GM19467 (cell line): ENCODE results near the gene KLHL7.
"Not testable (repeated sequence)": the region's sequence is repeated elsewhere in the genome, so short reads cannot be mapped to it uniquely, and the experiment has no call there.

Experiments
- ATAC-seq: cut with Tn5 transposase; IDR thresholded peaks from one replicate; pipeline ENCODE4 v1.9.1; 2021; ENCODE audit warnings: mild to moderate bottlenecking, moderate library complexity; ENCODE audit not compliant: unreplicated experiment

KLHL7 gene

GRCh38 chr7:23168111-23168885, 62.7 kb downstream of the KLHL7 start:
- ATAC-seq = no peak

- no peak for ATAC-seq
Observed at GRCh38 chr7:23175938-23176337, 70.4 kb downstream of the KLHL7 start.

- peak; percentile 97 for ATAC-seq
Observed at GRCh38 chr7:23181684-23182553, 76.3 kb downstream of the KLHL7 start, which contains the start of gene NUP42. Gene NUP42 (plus strand): TSS chr7:23182048. CDS start chr7:23182086, 38 bp downstream.

GRCh38 chr7:23183279-23184012, 77.9 kb downstream of the KLHL7 start:
- no peak for ATAC-seq

GRCh38 chr7:23184291-23184690, 78.7 kb downstream of the KLHL7 start:
- no peak for ATAC-seq

- ATAC-seq = no peak
Observed at GRCh38 chr7:23184709-23185359, 79.2 kb downstream of the KLHL7 start.

GRCh38 chr7:23185980-23186379, 80.4 kb downstream of the KLHL7 start:
- no peak for ATAC-seq

- no peak for ATAC-seq
Observed at GRCh38 chr7:23191022-23191421, 85.4 kb downstream of the KLHL7 start.

- not testable (repeated sequence) for ATAC-seq
Observed at GRCh38 chr7:23193650-23194227, 88.2 kb downstream of the KLHL7 start.

- no peak for ATAC-seq
Observed at GRCh38 chr7:23196306-23196705, 90.7 kb downstream of the KLHL7 start.

- not testable (repeated sequence) for ATAC-seq
Observed at GRCh38 chr7:23197745-23198144, 92.2 kb downstream of the KLHL7 start.

GRCh38 chr7:23200331-23200730, 94.7 kb downstream of the KLHL7 start:
- ATAC-seq = no peak

- ATAC-seq = no peak
Observed at GRCh38 chr7:23204241-23204640, 98.7 kb downstream of the KLHL7 start.

- ATAC-seq = no peak
Observed at GRCh38 chr7:23205577-23205908, 100.0 kb downstream of the KLHL7 start.

- ATAC-seq = no peak
Observed at GRCh38 chr7:23205909-23206767, 100.6 kb downstream of the KLHL7 start.

GRCh38 chr7:23207021-23207420, 101.4 kb downstream of the KLHL7 start:
- no peak for ATAC-seq

- ATAC-seq = no peak
Observed at GRCh38 chr7:23207884-23208283, 102.3 kb downstream of the KLHL7 start.

- ATAC-seq = no peak
Observed at GRCh38 chr7:23208316-23208715, 102.7 kb downstream of the KLHL7 start.

GRCh38 chr7:23210506-23210905, 104.9 kb downstream of the KLHL7 start:
- no peak for ATAC-seq

- ATAC-seq = no peak
Observed at GRCh38 chr7:23211589-23211988, 106.0 kb downstream of the KLHL7 start.
